ENCODE results near the gene ZBTB16. TPM values are rescaled to one million over a fixed set of nuclear protein-coding genes. Genes with fewer than 3 reads are reported as not detected.

Gene ZBTB16
- total RNA-seq, 1 experiment from 2014 or later = not detected

DNA sequence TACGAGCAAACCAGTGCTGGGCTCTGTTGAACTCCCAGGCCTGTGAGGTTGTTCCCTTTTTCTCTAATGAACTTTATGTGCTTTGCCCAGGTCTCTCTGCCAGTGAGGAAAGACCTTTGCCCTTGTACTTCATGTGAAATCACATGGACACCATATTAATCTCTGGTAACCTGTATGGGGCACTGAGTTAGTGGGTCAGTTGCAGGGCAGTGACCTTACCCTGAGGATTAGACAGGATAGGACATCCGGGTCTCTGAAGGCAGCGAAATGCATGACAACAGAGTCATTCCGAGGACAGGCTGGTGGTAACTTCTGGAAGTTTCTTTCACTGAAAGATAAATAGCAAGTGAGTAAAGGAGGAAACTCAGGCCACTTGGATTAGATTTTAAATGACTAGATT lies 93.7 kb downstream of the ZBTB16 start:
- Histone ChIP-seq H3K36me3 (replicated peaks; ENCODE audit: control insufficient read depth, insufficient read depth, low read length) (no peaks in the 10 kb centered on the region), H3K27me3 (ENCODE audit: control insufficient read depth, insufficient read depth, low read length) (no peaks in the 10 kb centered on the region), H3K4me3 (ENCODE audit: insufficient read depth, low read depth, low read length) (no peak overlapping the region)
- no peak for DNase-seq

GRCh38 chr11:114154271-114155047 lies 94.9 kb downstream of the ZBTB16 start:
- H3K4me3 ChIP-seq (ENCODE audit: insufficient read depth, low read depth, low read length) = no peak overlapping the region
- H3K36me3 ChIP-seq (replicated peaks; ENCODE audit: control insufficient read depth, insufficient read depth, low read length) = no peaks in the 10 kb centered on the region
- H3K27me3 ChIP-seq (ENCODE audit: control insufficient read depth, insufficient read depth, low read length) = no peaks in the 10 kb centered on the region
- DNase-seq = no peak

DNA sequence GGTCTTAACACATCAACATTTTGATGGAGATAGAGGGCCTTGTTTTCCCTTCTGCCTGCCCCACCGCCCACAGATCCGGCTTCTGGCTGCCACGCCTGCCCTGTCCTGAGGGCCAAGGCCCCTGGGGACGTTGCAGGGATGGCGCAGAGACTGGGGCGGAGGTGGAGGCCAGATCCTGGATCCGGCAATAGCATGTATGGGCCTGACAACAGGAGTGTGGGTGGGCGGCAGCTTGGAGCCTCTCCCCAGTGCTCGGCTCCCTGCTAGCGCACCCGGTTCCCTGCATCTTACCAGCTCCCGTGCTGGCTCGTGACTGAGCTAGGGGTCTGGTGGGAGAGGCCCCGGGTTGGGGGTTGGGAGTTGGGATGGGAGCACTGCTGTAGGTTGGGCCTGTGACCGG lies 95.6 kb downstream of the ZBTB16 start:
- no peaks in the 10 kb centered on the region for H3K27me3 ChIP-seq (ENCODE audit: control insufficient read depth, insufficient read depth, low read length)
- no peak for DNase-seq

GRCh38 chr11:114156131-114156581 lies 96.6 kb downstream of the ZBTB16 start:
- DNase-seq = no peak
- H3K27me3 ChIP-seq (ENCODE audit: control insufficient read depth, insufficient read depth, low read length) = no peaks in the 10 kb centered on the region

More for the DNA sequence above, 95.6 kb downstream of the ZBTB16 start:
- Histone ChIP-seq H3K4me3 (ENCODE audit: insufficient read depth, low read depth, low read length) (no peak overlapping the region), H3K36me3 (replicated peaks; ENCODE audit: control insufficient read depth, insufficient read depth, low read length) (no peaks in the 10 kb centered on the region)

DNA sequence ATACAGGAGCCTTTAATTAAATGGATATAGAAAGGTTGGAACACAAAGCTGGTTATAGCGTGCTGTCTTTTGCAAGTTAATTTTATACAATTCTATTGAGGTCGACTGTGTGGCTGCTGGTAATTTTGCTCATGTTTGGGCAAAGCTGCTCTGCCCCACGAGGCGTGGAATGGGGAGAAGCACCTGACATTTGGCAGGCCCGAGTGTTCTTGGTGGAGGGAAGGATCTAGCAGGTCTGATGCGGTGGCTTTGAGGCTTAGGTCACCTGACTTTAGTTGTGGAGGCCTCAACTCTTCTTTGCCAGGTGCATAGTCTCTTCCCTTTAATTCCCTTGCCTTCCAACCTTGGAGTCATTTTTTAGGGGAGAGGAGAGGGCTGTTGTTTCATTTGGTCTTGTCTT lies 97.3 kb downstream of the ZBTB16 start:
- Histone ChIP-seq H3K27me3 (ENCODE audit: control insufficient read depth, insufficient read depth, low read length) (no peaks in the 10 kb centered on the region), H3K36me3 (replicated peaks; ENCODE audit: control insufficient read depth, insufficient read depth, low read length) (no peaks in the 10 kb centered on the region), H3K4me3 (ENCODE audit: insufficient read depth, low read depth, low read length) (no peak overlapping the region)
- no peak for DNase-seq

More at GRCh38 chr11:114156131-114156581, 96.6 kb downstream of the ZBTB16 start:
- no peaks in the 10 kb centered on the region for H3K36me3 ChIP-seq (replicated peaks; ENCODE audit: control insufficient read depth, insufficient read depth, low read length)
- H3K4me3 ChIP-seq (ENCODE audit: insufficient read depth, low read depth, low read length) = no peak overlapping the region

DNA sequence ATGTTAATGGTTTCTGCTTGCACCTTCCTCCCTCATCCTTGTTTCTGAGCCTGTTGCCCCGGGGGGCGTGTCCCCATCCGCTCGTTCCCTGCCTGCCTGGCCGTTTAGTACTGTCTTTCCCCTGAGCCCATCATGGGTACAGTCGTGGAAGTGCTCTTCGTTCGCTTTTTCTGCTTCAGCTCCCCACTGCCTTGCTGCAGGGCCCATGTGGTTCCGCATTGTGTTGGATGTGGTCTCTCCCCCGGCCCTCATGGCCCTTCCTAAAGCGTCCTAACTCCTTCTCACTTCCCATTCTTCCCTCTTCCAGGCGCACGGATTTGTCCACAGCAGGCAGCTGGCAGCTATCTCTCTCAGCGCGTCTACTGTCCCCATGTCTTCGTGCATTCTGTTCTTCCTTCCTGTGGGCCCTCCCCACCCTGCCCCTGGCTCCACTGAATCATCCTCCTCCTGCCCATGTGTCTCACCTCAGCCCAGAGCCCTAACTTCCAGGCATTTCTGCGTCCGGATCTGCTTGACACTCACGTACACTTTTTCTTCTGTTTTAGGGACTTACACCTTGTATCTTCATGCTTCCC lies 98.1 kb downstream of the ZBTB16 start:
- no peak for DNase-seq
- no peaks in the 10 kb centered on the region for H3K27me3 ChIP-seq (ENCODE audit: control insufficient read depth, insufficient read depth, low read length)
- H3K4me3 ChIP-seq (ENCODE audit: insufficient read depth, low read depth, low read length) = no peak overlapping the region
- no peaks in the 10 kb centered on the region for H3K36me3 ChIP-seq (replicated peaks; ENCODE audit: control insufficient read depth, insufficient read depth, low read length)

DNA sequence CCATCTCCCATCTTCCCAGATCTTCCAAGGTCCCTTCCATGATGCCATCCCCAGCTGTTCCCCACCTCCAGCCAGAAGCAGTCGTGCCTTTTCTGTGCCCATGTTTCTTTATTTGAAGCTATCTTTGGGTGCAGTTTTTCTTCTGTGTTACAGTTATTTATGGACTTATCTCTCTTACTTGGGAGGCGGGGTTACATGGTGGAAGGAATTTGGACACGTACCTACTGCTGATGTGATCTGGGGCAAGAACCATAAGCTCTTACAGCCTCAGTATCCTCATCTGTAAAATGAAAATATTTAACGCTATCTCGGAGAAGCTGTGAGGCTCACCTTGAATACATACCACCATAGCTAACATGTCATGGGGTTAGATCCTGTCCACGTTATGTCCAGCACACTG lies 98.9 kb downstream of the ZBTB16 start:
- no peak overlapping the region for H3K4me3 ChIP-seq (ENCODE audit: insufficient read depth, low read depth, low read length)
- H3K27me3 ChIP-seq (ENCODE audit: control insufficient read depth, insufficient read depth, low read length) = no peaks in the 10 kb centered on the region
- no peaks in the 10 kb centered on the region for H3K36me3 ChIP-seq (replicated peaks; ENCODE audit: control insufficient read depth, insufficient read depth, low read length)
- DNase-seq = no peak

- Histone ChIP-seq H3K4me3 (ENCODE audit: insufficient read depth, low read depth, low read length) (no peak overlapping the region), H3K36me3 (replicated peaks; ENCODE audit: control insufficient read depth, insufficient read depth, low read length) (no peaks in the 10 kb centered on the region), H3K27me3 (ENCODE audit: control insufficient read depth, insufficient read depth, low read length) (no peaks in the 10 kb centered on the region)
- no peak for DNase-seq
Measured at GRCh38 chr11:114158886-114159285, 99.4 kb downstream of the ZBTB16 start.

DNA sequence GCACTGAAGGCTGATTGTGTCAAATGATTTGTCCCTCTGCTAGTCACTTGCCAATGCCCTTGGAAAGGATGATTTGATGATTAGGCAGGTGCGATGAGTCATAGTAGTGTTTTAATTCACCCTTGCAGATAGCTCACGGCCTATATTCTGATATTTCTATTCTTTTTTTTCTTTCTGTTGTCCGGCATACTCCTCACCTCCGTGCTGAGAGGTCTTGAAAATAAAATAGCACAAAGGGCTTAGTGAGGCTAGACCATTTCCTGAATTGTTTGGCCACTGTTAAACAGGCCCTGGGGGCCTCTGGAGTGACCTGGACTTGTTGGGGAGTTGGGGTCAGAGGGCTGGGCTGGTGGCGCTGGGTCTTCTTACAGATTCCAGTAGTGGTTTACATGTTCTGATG lies 99.8 kb downstream of the ZBTB16 start:
- DNase-seq = no peak
- H3K36me3 ChIP-seq (replicated peaks; ENCODE audit: control insufficient read depth, insufficient read depth, low read length) = no peaks in the 10 kb centered on the region
- H3K4me3 ChIP-seq (ENCODE audit: insufficient read depth, low read depth, low read length) = no peak overlapping the region
- H3K27me3 ChIP-seq (ENCODE audit: control insufficient read depth, insufficient read depth, low read length) = no peaks in the 10 kb centered on the region

DNA sequence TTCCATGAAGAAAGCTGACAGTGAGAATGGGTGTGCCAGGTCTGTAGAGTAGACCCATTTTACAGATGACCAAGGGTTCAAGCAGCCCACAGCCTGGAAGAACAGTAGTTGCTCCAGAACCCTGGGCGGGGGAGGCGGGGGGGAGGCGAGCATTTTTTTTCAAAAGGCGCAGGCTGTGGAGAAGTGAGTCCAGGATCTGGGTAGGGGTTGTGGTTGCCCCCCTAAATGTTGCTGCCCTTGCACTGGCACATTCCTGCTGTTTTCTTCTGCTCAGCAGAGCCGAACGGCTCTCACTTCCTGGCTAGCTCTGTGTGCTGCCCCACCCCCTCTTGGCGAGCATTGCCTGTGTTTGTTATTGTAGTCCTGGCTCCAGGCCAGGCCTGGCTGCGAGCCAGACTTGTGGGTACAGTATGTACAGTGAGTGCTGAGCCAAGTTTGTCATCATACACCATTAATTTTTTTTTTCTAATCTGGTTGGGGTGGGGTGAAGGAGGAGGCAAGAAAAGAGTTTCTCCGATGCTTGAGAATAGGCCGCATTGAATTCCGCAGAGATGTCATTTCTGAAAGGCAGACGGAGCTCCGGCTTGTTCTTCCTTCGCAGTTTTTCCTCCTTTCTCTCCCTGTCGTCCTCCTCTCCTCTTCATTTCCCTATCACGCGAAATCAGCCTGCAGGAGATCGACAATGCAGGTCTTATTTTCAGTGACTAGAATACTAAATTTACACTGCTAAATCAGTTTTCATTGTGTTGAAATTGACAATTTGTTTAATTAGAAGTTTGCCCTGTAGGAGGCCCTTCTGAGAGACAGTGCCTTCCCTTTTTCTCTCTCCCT lies 100.5 kb downstream of the ZBTB16 start:
- Histone ChIP-seq H3K4me3 (ENCODE audit: insufficient read depth, low read depth, low read length) (no peak overlapping the region), H3K27me3 (ENCODE audit: control insufficient read depth, insufficient read depth, low read length) (no peaks in the 10 kb centered on the region), H3K36me3 (replicated peaks; ENCODE audit: control insufficient read depth, insufficient read depth, low read length) (no peaks in the 10 kb centered on the region)
- peak; percentile 55 for DNase-seq

DNA sequence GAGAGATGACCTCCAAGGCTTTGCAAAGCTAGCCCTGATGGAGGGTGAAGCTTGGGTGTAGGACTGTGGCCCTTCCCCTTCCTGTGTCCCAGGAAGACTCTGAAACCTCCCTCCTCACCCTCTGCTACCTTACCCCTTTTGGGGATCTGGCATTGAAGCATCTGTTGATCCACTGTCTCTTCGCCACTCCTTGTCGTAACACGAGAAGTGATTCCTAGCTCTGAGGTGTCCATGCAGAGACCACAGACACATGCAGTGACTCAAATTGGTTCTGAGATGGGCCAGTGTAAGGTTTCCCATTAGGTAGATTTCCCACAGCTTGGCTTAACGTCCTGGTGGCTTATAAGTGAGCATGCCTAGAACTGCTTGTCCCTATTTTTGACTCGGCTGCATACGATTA lies 101.4 kb downstream of the ZBTB16 start:
- Histone ChIP-seq H3K36me3 (replicated peaks; ENCODE audit: control insufficient read depth, insufficient read depth, low read length) (no peaks in the 10 kb centered on the region), H3K27me3 (ENCODE audit: control insufficient read depth, insufficient read depth, low read length) (no peaks in the 10 kb centered on the region), H3K4me3 (ENCODE audit: insufficient read depth, low read depth, low read length) (no peak overlapping the region)
- DNase-seq = no peak

GRCh38 chr11:114161486-114162250 lies 102.2 kb downstream of the ZBTB16 start:
- Histone ChIP-seq H3K27me3 (ENCODE audit: control insufficient read depth, insufficient read depth, low read length) (no peaks in the 10 kb centered on the region), H3K4me3 (ENCODE audit: insufficient read depth, low read depth, low read length) (no peak overlapping the region), H3K36me3 (replicated peaks; ENCODE audit: control insufficient read depth, insufficient read depth, low read length) (no peaks in the 10 kb centered on the region)
- DNase-seq = no peak

DNA sequence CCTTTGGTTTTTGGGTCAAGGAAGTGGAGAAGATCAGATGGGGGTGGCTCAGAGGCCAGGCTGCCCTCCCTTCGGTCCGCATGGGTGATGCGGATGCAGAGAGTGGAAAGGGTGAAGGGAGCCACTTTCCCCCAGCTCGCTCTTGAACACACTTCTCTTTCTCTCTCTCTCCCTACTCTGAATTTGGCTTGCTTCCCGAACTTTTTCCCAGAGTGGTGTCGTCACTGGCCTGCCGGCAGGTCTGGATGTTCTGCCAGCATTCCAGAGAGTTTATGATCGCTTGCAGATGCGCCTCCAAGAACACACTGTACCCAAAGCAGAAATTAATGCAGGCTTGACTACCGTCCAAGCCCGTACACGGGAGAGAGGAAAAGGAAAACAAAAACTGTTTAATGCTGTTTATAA lies 103.2 kb downstream of the ZBTB16 start:
- Histone ChIP-seq H3K36me3 (replicated peaks; ENCODE audit: control insufficient read depth, insufficient read depth, low read length) (no peaks in the 10 kb centered on the region), H3K4me3 (ENCODE audit: insufficient read depth, low read depth, low read length) (no peak overlapping the region), H3K27me3 (ENCODE audit: control insufficient read depth, insufficient read depth, low read length) (no peaks in the 10 kb centered on the region)
- no peak for DNase-seq

DNA sequence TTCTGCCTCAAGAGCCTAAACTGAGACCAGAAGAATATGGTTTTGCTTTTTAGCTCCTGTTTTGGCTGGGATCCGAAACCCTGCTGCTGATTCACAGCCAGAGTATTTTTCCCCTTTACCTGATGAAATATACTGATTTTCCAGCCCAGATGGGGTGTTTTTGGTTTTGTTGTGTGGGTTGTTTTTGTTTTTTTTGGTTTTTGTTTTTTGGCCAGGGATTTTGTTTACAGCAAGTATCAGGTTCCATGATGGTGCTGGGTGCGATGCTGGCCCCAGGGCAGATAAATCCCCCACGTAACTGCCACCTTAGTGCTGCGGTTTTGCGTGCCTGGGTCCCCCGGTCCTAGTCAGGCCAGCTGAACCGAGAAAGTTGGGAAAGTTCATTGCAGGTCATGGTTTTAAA lies 103.7 kb downstream of the ZBTB16 start:
- DNase-seq = no peak
- Histone ChIP-seq H3K36me3 (replicated peaks; ENCODE audit: control insufficient read depth, insufficient read depth, low read length) (no peaks in the 10 kb centered on the region), H3K27me3 (ENCODE audit: control insufficient read depth, insufficient read depth, low read length) (no peaks in the 10 kb centered on the region), H3K4me3 (ENCODE audit: insufficient read depth, low read depth, low read length) (no peak overlapping the region)
